Left hindlimb (tissue), 1 donor: ENCODE data around the gene LIMCH1.

Experiments used
- DNase-seq: peaks from one replicate; pipeline ENCODE4 v3.0.0-alpha.2; 2018

LIMCH1 gene

DNA sequence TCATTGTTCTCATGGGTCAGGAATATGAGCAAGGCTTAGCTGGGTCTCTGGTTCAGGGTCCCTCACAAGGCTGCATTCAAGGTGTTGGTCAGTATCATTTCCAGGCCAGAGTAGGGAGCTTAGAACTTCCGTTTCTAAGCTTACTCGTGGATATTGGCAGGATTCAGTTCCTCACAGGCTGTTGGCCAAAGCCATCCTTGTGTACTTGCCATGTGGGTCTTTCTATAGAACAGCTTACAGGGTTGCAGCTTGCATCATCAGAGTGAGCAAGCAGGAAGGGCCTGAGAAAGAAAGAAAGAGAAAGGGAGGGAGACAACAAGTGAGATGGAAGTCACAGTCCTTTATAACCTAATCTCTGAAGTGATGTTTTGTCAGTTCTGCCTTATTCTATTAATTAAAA lies 5.1 kb upstream of the LIMCH1 start:
- no peak for DNase-seq

DNA sequence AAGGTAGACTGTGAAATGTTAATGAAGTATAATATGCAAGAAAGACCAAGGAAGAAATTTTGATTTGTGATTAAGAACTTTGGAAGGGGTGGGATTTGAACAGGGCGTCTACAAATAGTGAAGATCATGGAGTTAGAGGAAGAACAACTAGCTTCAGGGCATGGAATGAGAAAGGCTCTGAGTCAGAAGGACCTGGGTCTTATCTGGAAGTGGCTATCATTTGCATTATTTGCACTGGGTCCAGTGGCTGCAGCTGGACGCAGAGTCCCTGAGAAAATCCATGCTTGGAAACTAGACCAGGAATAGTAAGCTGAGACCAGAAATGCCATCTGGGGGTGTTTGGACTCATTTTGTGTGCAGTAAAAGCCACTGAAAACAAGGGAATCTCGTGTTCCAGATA lies 4.3 kb upstream of the LIMCH1 start:
- DNase-seq: no peak

DNA sequence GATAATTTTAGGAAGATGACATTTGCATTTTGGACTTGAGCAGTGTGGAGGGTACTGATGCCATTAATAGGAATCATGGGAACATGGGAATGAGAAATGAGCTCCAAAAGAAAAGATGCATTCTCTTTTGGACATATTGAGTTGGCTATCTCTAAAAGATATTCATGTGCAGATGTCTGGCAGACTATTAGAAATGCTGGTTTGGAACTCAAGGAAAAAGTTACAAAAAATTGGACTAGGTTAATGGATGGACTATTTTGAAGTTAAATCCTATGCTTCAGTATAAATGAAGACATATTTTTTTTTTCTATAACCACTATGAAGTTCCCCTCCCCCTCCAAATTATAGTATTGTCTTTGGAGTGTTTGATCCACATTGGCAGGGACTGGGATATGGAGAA lies 3.6 kb upstream of the LIMCH1 start:
- DNase-seq: no peak

DNA sequence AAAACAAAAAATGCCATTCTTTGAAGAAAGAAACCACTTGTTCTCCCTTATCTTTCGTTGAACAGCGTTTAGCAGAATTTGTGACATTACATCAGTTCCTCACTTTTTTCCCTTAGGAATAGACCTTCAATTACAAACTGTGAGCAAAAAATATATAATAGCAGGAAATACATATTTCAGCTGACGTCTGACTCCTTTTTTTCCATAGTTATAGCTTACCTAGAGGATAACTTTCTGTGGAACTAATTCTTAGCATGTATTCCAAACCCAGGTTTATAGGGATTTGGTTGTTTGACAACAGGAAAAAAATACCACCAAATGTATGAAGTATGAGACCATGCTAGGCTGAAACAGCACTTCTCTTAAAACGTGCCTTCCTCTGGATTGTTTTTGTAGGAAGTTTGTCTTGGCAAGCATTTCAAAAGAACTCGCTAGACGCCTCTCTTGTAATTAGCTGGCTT lies 2.0 kb upstream of the LIMCH1 start:
- DNase-seq: no peak

DNA sequence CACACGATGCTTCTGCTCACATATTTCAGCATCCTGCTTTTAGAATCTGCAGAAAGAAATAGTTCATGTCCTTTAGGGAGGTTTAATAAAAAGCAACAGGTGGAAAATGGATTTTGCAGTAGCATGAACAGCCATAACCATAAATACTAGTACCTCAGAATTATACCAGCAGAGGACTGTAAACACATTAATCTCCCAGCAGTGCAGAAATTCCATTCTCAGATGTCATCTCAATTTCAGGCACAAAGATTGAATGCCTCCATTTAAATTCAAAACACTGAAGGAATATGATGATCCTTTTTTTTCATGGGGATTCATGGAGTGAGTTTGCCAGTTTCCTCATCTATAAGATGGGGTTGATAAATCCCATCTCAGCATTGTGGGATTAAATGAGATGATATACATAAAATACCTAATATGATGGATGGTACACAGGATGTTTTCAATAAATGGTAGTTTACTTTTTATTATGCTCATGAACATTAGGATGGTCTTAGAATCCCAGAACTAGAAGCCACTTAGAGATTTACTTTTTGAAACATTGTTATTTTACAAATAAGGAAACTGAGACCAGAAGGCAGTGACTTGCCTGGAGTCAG lies 566 bp upstream of the LIMCH1 start:
- DNase-seq: no peak

DNA sequence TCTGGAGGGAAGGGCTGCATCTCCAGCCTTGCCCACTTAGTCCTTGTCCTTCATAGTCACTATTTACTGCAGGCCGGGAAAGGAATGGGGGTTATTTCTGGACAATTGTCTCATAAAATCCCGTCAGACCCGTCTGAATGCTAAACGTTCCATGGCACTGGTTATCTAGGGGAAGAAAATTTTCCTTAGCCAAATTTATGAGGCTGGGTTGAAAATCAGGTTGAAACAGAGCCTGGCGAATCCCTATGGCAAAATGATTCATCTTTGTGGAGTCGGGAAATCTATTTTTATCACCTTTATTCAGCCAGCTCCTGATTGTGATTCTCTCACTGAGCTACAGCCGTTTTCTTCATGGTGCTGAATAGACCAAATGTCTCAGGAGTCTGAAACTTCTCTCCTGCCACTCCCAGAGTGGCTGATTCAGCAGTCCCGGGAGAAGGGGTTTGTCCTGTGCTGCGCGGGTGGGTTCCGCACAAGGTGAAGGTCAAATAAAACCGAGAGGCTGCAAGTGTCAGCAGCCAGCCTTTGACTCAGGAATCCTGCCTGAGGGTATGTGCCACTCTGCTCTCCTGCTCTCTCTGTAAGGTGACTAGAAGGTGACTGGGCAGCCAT lies 1.0 kb downstream of the LIMCH1 start:
- DNase-seq: no peak

DNA sequence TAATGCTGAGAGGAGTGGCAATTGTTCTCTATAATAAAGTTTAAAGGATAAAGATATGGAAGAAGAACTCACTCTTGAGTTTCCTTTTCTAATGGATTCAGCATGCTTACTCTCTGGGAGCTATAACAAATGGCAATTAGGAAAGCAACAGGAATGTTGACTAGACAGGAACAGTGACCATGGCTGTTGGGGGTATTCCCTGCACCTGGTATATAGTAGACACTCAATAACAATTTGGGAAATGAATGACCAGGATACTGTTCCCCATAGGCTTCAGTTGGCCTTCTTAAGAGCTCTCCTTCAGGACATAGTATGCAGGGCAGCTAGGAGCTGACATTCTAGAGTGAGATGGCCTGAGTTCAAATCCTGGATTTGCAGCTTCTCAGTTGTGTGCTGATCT lies 1.8 kb downstream of the LIMCH1 start:
- DNase-seq: no peak

DNA sequence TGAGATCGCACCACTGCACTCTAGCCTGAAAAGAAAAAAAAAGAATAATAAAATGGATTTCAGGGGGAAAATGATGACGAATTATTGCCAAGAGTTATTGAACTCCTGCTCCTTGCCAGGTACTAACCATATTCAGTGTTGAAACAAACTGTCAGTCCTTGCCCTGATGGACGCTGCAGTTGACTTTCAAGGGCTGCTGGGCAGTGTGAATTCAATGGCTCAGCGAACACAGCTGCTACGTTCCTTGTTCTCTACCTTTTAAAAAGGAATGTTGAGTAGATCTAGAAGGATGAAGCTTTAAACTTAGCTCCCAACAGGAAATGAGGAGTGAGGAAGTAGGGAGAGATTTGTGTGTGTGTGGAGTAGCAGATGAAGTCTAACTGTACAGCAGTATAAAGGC lies 2.7 kb downstream of the LIMCH1 start:
- DNase-seq: no peak

DNA sequence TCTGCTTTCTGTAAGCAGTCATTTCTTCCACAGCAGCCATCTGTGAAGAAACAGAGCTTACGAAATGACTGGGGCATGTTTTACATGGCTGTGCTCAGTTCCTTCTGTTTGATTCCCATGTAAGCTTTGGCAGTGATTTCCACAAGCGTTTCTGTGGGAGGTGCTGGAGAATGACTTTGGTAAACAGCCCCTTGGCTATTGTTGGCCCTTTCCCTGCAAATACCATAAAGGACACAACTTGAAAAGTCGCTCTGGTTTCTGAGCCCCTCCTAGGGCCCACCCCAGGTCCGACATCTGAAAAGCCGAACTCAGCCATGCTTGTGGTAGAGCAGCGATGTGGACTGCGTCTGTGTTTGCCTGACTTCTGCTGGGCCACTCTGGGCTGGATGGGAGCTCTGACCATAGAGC lies 3.7 kb downstream of the LIMCH1 start:
- DNase-seq: peak; percentile 51

DNA sequence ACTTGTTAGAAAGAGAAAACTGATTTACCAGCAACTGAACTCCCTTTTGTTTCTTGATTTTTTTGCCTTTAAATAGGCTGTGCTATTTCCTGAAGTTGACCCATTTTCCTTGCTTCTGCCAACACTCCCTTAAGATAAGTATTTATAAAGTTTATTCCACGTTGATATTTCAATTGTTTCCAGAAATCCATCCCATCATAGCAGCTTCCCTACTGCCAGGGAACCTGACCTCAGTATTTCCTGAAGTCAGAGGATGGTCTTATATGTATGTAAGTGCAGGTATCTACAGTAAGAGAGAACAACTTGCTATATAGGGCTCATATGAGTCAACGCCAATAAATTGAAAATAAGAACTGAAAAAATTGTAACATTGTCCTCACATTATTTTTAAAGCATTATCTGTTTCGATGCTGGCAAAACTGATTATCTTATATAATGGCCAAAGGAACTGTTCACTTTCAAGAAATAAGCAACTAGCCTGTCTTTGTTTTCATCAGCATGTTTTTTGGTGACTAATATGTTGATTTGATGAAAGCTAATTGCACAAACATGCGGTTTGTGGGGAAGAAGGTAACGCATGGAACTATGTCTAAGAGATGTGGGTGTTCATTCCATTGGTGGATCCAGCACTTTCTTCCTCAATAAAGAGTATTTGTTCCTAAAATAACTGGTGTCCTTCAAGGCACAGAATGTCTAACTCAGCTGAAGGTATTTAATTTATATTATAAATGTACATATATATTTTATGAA lies 4.7 kb downstream of the LIMCH1 start:
- no peak for DNase-seq

DNA sequence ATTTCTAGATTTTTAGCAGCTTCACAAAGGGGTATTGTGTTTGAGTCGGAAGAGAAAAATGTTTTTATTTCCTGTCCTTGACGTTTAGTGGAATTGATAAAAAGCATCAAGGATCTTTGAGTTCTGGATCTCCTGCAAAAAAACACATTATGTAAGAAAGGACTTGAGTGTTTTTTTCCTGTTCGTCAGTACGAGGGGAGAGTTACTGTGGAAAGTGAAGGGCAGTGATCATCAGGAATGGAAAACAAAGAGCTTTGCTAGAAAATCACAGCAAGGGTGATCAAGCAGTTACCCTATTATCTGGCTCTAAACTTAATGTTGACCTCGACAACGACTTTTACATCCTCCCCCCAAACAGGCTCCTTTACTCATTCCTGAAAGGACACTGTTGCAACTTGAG lies 7.3 kb downstream of the LIMCH1 start:
- no peak for DNase-seq

DNA sequence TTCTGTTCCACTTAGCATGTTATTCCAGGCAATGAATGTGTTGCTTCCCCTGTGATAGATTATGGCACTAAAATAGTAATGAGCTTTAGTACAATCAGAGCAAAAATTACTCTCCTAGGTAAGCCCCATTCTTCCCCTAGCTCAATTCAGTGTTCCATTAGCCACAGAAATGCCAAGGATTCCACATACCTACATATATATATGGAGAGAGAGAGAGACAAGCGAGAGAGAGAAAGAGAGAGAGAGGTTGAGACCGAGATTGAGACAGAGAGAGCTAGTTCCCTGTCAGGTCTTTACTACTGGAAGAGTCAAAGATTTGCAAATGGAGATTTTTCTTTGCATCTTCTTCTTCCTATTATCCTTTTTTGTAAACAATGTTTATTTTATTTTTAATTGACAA lies 8.7 kb downstream of the LIMCH1 start:
- DNase-seq: no peak

DNA sequence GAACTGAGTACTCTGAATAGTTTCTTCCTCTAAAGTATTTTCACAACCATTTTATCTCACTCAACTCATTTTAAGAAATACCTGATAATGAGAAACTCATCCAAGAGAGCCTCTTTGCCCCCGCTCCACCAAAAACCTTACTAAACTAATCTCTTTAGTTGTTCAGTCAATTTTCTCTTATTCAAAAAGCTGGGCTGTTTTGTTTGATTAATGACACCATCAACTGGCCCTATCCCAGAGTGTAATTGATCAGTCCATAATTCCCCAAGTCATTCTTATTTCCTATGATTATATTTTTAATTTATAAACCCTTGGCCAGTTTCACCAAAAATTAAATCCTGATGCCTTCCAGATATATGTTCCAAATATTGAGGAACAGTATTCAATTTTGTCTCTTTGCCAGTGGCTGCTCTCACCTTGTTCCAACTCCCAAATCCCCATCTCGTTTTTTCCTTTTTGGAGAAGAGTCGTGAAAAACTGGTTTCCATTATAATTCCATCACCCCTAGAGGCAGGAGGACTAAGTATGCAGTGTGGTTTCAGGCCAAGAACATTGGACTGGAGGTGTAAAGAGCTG lies 10.4 kb downstream of the LIMCH1 start:
- no peak for DNase-seq

DNA sequence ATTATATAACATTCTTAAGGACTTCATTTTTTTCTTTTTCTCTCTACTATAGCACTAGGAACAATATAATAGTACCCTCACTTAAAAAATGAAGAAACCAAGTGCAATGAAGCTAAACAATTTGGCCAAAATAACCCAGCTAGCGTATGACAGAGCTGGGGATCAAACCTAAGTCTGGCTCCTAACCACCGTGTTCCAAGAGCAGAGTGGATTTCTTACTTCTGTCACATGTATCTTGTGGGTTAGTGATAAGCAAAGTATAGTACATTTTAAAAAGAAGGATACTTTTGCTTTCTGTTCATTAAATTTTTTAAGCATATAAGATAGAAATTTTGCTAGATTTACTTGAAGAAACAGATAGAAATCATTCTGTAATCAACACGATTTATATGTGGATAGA lies 11.5 kb downstream of the LIMCH1 start:
- no peak for DNase-seq

DNA sequence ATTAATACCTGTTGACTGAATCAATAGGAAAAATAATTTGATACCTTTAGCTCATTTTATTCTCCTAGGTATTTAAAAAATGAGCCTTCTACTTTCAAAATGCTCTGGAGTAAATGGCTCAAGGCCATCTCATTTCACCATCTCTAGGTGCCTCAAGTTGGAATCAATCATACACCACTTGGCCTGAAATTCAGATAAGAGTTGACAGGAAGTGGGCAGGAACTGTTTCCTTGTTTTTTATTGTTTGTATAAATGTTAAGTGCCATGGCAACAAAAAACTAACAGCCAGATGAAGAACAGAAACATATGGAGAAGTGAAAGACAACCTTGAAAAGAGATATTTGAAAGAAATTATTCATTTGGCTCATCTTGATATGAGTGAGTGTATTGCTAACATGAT lies 12.4 kb downstream of the LIMCH1 start:
- no peak for DNase-seq

DNA sequence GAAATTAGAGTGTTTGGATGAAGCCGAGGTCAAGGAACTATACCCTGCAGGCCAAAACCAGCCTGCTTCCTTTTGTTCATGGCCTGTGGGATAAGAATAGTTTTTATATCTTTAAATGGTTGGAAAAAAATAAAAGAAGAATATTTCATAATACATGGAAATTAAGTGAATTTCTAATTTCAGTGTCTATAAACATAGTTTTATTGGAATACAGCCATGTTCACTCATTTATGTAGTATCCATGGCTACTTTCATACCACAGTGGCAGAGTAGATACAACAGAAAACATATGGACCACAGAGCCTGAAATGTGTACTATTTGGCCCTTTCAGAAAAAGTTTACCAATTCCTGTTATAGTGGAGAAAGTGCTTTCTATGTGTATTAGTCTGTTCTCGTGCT lies 13.6 kb downstream of the LIMCH1 start:
- DNase-seq: no peak

DNA sequence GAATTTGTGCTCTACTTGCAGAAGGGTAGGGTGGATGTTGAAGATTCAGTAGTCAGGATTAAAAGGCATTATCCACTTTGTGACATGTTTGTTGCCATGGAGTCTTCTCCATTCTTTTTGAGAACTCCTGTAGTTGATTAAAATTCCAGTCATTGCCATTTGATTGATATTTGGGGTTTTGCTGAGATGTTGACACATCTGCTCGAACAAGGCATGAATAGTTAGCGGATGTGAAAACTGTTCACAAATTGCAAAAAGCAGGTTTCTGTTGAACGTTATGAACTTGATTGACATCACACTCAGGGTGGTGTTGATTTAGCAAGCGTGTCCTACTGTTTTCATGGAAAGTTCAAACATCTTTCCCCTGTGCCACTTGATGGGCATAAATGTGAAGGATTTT lies 16.9 kb downstream of the LIMCH1 start:
- no peak for DNase-seq

DNA sequence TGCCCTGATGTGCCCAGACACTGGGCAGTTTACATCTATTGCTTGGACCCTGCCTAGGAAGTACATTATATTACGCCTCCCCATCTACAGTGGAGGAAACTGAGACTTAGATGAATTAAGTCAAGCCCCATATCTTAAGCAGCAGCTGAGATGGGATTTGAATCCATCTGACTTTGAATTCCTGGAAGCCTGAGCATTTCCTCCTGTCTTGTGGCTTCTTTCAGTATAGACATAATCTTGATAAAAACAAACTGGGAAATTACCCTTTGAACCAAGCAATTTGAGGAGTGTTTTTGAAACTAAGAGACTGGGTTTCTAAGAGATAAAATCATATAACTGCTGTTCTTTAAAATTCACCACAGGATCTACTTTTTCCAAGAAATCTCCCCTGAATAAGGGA lies 18.6 kb downstream of the LIMCH1 start:
- no peak for DNase-seq

DNA sequence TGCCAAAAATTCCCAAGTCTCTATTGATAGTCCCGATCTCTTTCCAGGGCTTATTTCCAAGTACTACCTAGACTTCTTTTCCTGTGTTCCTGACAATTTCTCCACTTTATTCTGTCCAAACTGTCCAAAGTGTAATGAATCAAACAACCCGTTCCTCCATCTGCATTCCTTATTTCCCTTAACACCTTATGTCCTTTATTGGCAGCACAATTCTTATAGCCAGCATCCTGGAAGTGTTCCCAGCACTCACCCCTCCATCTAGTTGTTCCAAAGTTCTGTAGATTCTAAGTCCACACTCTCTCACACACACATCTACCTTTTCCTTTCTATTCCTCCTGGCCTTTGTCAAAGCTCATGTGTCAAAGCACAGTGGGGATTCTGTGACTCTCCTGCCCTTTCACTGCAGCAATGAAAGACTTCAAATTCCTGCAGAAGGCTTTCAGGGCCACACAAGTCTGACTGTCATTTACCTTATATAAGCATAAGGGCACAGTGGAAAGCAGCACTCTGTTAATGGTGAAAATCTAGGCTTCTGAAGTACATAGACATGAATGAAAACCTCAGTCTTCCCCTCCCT lies 22.1 kb downstream of the LIMCH1 start:
- no peak for DNase-seq

DNA sequence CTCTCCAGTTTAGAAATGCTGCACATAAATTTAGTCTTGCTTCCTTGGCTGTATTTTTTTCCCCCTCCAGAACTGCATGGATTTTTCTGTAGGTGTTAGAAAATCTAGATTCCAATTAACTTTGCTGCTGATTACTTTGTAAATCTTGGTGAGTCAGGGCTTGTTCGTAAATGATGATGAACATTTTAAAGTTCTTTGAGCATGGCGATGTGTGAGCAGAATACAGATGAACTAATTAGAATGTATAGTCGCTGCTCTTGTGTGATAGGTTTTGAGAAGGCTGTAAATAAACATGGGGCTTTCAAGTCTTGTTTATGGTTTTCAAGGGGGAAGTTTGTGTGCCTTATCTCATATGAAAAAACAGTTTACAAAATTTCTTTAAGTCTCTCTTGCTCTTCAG lies 23.3 kb downstream of the LIMCH1 start:
- no peak for DNase-seq

DNA sequence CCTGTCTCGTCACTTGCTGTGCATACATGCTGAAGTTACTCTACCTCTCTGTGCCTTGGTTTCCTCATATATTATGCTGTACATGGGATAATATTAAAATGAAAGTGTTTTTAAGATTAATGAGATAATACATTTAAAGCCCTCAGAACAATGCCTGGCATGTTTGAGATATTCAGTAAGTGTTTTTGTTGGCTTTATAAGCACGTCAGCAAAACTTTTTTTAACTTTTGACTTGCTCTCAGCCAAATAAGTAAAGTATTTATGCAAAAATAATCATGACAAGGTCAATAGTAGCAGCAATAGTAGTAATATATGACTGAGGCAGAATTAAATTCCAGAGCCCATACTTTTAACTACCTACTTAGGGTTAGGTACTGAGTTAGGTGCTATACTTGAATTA lies 29.2 kb downstream of the LIMCH1 start:
- DNase-seq: no peak

DNA sequence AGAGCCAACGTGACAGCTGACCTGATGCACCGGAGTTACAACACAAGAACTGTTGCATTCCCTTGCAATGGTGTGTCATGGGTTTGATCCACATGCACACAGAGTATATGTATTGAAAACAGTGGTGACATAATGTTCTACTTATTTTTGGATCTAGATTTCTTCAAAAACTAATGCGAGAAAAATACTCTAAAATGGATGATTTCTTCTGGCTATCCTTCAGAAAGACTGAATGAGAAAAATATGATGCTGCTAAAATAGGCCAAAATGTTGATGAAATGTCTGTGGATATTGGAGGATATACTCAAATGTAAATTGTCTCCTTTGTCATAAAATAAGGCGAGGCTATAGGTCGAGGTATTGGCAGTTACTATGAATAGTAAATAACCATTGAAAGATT lies 30.4 kb downstream of the LIMCH1 start:
- DNase-seq: no peak

DNA sequence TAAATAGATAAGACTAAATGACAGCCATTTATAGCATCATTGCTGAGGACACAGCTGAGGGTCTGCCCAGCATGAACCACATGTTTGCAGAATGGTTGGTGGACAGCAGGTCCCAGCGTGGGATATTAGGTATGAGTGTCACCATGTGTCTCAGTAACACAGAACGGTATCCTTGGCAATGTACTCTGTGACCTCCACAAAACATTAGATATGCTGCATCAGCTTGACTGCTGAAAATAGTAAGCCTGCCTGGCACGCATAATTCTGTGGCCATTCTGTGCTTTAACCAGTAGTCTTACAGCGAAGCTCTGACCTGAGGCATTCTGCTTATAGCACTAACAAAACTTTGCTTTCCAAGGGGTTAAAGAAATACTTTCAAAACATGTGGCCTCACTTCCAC lies 32.0 kb downstream of the LIMCH1 start:
- DNase-seq: peak; percentile 48

DNA sequence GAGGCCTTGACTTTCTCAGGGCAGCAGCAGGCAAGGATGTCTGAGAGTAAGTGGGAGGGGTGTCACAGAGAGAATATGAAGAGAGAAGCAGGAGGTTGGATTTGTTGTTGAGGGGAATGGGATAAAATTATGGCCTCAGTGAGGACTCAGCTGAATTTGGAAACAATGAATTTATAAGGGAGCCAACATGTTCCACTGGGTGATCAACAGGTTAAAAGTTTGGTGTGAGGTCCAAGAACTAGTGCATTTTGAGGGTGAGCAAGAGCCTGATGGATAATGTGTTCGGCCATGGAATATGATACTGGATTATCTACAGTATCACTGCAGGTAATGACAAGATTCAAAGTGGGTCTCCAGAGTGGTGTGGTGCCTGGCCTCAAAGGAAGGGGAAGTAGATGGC lies 33.5 kb downstream of the LIMCH1 start:
- DNase-seq: no peak
